Measurements from ENCODE around the gene WFDC8.

Gene WFDC8

GRCh38 chr20:45523821-45524220 is 55.3 kb downstream of the WFDC8 start:
- no peaks in the 10 kb centered on the region for H3K36me3 ChIP-seq (ENCODE audit: low read depth)
- H3K4me3 ChIP-seq (ENCODE audit: severe bottlenecking): no peak overlapping the region
- peak; percentile 75 for ATAC-seq (ENCODE audit: low read depth)
- peaks cover 1% of the 10 kb centered on the region for H3K27me3 ChIP-seq (ENCODE audit: insufficient read depth, poor library complexity, severe bottlenecking)
- DNase-seq (ENCODE audit: low spot score): no peak
- no peak overlapping the region for H3K27ac ChIP-seq (ENCODE audit: poor library complexity, severe bottlenecking)
- no peaks in the 10 kb centered on the region for H3K4me1 ChIP-seq (ENCODE audit: insufficient read depth, poor library complexity, severe bottlenecking)
- no peak for TF ChIP-seq CTCF (IDR thresholded peaks at IDR 0.05; ENCODE audit: poor library complexity, severe bottlenecking)
- no peaks in the 10 kb centered on the region for H3K9me3 ChIP-seq (ENCODE audit: severe bottlenecking)

GRCh38 chr20:45518282-45518681 is 60.8 kb downstream of the WFDC8 start:
- H3K9me3 ChIP-seq (ENCODE audit: severe bottlenecking): no peaks in the 10 kb centered on the region
- no peaks in the 10 kb centered on the region for H3K27me3 ChIP-seq (ENCODE audit: insufficient read depth, poor library complexity, severe bottlenecking)
- ATAC-seq (ENCODE audit: low read depth) (peak; percentile 99), DNase-seq (ENCODE audit: low spot score) (peak; percentile 90)
- no peaks in the 10 kb centered on the region for H3K36me3 ChIP-seq (ENCODE audit: low read depth)
- peak overlapping the region; percentile 0 for H3K27ac ChIP-seq (ENCODE audit: poor library complexity, severe bottlenecking)
- no peak for TF ChIP-seq CTCF (IDR thresholded peaks at IDR 0.05; ENCODE audit: poor library complexity, severe bottlenecking)
- H3K4me1 ChIP-seq (ENCODE audit: insufficient read depth, poor library complexity, severe bottlenecking): peaks cover 11% of the 10 kb centered on the region
- H3K4me3 ChIP-seq (ENCODE audit: severe bottlenecking): no peak overlapping the region

GRCh38 chr20:45515147-45515913 is 63.8 kb downstream of the WFDC8 start, which contains the start of gene SPINT3:
Gene SPINT3 (minus strand): TSS chr20:45515622. CDS start chr20:45515608, 14 bp downstream.
- no peak for DNase-seq (ENCODE audit: low spot score)
- no peak for ATAC-seq (ENCODE audit: low read depth)
- H3K27me3 ChIP-seq (ENCODE audit: insufficient read depth, poor library complexity, severe bottlenecking): no peaks in the 10 kb centered on the region
- H3K27ac ChIP-seq (ENCODE audit: poor library complexity, severe bottlenecking): no peak within 1 kb of the TSS
- no peak for TF ChIP-seq CTCF (IDR thresholded peaks at IDR 0.05; ENCODE audit: poor library complexity, severe bottlenecking)
- no peak within 1 kb of the TSS for H3K4me3 ChIP-seq (ENCODE audit: severe bottlenecking)
- H3K9me3 ChIP-seq (ENCODE audit: severe bottlenecking): no peaks in the 10 kb centered on the region
- no peaks in the 10 kb centered on the region for H3K36me3 ChIP-seq (ENCODE audit: low read depth)
- peaks cover 11% of the 10 kb centered on the region for H3K4me1 ChIP-seq (ENCODE audit: insufficient read depth, poor library complexity, severe bottlenecking)

- no peak overlapping the region for H3K4me3 ChIP-seq (ENCODE audit: severe bottlenecking)
- no peak for TF ChIP-seq CTCF (IDR thresholded peaks at IDR 0.05; ENCODE audit: poor library complexity, severe bottlenecking)
- peak; percentile 10; the same call in 1 of the 3 replicates for ATAC-seq (ENCODE audit: low read depth)
- DNase-seq (ENCODE audit: low spot score): no peak
- H3K27ac ChIP-seq (ENCODE audit: poor library complexity, severe bottlenecking): no peak overlapping the region
- no peaks in the 10 kb centered on the region for H3K36me3 ChIP-seq (ENCODE audit: low read depth)
- H3K4me1 ChIP-seq (ENCODE audit: insufficient read depth, poor library complexity, severe bottlenecking): peaks cover 14% of the 10 kb centered on the region
- H3K9me3 ChIP-seq (ENCODE audit: severe bottlenecking): no peaks in the 10 kb centered on the region
- no peaks in the 10 kb centered on the region for H3K27me3 ChIP-seq (ENCODE audit: insufficient read depth, poor library complexity, severe bottlenecking)
Observed at GRCh38 chr20:45510242-45510862, 68.7 kb downstream of the WFDC8 start.

GRCh38 chr20:45509091-45509490 is 70.0 kb downstream of the WFDC8 start:
- Histone ChIP-seq H3K9me3 (ENCODE audit: severe bottlenecking) (no peaks in the 10 kb centered on the region), H3K27me3 (ENCODE audit: insufficient read depth, poor library complexity, severe bottlenecking) (no peaks in the 10 kb centered on the region), H3K27ac (ENCODE audit: poor library complexity, severe bottlenecking) (no peak overlapping the region), H3K36me3 (ENCODE audit: low read depth) (no peaks in the 10 kb centered on the region), H3K4me1 (ENCODE audit: insufficient read depth, poor library complexity, severe bottlenecking) (peaks cover 14% of the 10 kb centered on the region), H3K4me3 (ENCODE audit: severe bottlenecking) (no peak overlapping the region)
- DNase-seq (ENCODE audit: low spot score) (no peak), ATAC-seq (ENCODE audit: low read depth) (no peak)
- TF ChIP-seq CTCF (IDR thresholded peaks at IDR 0.05; ENCODE audit: poor library complexity, severe bottlenecking): no peak
